ENCODE results near the gene MED10. TPM values are rescaled to one million over a fixed set of nuclear protein-coding genes. Genes with fewer than 3 reads are reported as not detected.

The MED10 gene
- polyA plus RNA-seq, 3 donors, result 37.8 to 39.5 (median 38.6) TPM

- DNase-seq (ENCODE audit: extremely low read depth in 1 of 11, low read depth in 9 of 11, low spot score in 4 of 11), result no peak
These were observed 27.2 kb upstream of the MED10 start for GRCh38 chr5:6405591-6405990.

DNA sequence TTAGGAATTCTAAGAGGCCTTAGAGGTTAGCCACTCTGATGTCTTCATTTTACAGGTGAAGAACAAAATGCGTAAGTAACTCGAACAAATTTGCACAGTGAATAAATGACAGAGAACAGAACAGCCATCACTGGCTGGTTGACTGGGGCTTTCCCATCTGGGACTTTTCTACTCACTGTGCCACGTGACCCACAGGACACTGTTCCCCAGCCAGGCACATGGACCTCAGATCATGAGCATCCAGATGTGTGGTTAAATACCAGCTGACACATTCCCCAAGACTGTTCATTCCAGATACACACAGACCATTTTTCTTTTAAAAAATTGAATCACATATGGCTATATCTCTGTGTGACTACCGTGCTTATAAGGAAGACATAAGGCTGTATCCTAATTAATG is 25.8 kb upstream of the MED10 start:
- no peak for DNase-seq (ENCODE audit: extremely low read depth in 1 of 11, low read depth in 9 of 11, low spot score in 4 of 11)

- DNase-seq (ENCODE audit: extremely low read depth in 1 of 11, low read depth in 9 of 11, low spot score in 4 of 11), result no peak
These were observed 25.1 kb upstream of the MED10 start for GRCh38 chr5:6403416-6403815.

DNA sequence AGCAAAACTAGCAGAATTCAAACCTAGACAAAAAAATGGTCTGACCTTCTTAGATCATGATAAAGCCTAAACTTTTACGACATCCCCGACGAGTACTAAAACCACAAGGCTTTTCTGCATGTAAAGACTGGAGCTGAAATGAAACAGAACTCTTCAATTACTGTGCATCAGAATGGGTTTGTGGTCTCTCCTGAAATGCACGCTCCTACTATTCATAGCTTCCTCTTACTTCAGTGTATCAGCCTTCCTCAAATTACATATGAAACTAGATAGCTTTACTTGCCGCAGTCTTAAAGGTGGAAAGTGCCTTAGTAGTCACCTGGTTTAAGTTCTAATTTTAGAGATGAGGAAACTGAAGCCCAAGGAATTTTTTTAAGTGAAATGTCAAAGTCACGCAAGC is 24.6 kb upstream of the MED10 start:
- no peak for DNase-seq (ENCODE audit: extremely low read depth in 1 of 11, low read depth in 9 of 11, low spot score in 4 of 11)

DNA sequence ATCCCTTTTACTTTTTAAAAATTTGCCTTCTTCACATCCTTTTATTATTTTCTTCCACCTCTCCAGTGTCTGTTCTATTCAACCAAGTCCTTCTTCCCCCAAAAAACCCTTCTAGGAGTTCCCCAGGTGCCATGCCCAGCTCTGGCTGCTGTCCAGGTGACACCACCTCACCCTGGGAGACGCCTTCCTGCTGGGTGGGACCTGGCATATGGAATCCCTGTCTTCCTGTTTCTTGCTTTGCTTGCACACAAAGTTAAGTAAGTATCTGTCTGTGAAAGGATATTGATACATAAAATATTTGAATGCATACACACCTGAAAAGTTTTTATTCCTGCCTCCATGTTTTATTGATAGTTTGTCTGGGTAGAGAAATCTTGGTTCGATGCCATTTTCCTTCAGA is 23.1 kb upstream of the MED10 start:
- no peak for DNase-seq (ENCODE audit: extremely low read depth in 1 of 11, low read depth in 9 of 11, low spot score in 4 of 11)

- DNase-seq (ENCODE audit: extremely low read depth in 1 of 11, low read depth in 9 of 11, low spot score in 4 of 11), result no peak
These were observed 21.9 kb upstream of the MED10 start for GRCh38 chr5:6399980-6400910.

GRCh38 chr5:6398570-6399230 is 20.4 kb upstream of the MED10 start:
- DNase-seq (ENCODE audit: extremely low read depth in 1 of 11, low read depth in 9 of 11, low spot score in 4 of 11), result no peak

DNA sequence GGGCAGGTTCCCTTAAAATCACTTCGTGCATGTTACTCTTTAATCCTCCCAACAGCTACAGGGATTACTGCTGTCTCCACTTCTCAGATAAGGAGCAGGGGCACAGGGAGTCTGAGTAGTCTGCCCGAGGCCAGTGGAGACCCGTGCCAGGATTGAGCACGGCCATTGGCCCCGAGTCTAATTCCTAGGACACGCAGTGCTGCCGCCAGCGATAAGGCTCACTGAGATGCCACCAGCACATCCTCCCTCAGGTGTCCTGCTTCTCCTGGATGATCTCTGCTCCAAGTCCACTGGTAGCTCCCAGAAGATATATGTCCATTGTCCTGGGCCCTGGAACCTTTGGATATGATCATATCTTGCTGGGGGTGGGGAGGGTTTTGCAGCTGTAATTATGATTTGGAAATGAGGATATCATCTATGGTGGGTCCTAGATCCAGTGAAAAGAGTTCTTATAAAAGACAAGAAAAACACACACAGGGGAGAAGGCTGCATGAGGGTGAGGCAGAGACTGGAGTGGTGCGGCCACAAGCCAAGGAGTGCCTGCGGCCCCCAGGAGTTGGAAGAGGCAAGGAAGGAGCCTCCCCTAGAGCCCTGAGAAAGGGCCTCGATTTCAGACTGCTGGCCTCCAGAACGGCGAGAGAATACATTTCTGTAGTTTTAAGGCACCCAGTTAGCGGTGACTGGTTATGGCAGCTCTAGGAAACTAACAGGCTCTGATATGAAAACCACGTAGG is 19.4 kb upstream of the MED10 start:
- no peak for DNase-seq (ENCODE audit: extremely low read depth in 1 of 11, low read depth in 9 of 11, low spot score in 4 of 11)

DNA sequence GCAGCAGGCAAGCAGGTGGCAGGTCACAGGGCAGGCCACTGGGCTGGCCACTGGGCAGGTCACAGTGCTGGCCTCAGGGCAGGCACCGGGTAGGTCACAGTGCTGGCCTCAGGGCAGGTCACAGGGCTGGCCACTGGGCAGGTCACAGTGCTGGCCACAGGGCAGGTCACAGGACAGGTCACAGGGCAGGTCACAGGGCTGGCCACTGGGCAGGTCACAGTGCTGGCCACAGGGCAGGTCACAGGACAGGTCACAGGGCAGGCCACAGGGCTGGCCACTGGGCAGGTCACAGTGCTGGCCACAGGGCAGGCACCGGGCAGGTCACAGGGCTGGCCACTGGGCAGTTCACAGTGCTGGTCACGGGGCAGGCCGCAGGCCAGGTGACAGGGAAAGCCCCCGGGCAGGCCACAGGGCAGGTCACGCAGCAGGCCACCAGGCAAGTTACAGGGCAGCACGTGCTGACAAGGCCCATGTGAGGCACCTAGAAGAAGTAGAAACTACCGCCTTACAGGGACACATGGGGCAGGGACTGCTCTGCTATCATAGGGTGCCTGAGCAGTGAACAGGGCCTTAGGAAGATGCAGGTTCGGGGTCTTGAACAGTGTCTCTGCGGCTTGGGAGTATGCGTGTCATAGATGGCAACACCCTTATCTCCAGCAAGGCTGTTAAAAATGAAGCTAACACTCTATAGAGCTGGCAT is 18.6 kb upstream of the MED10 start:
- DNase-seq (ENCODE audit: extremely low read depth in 1 of 11, low read depth in 9 of 11, low spot score in 4 of 11), result no peak

- no peak for DNase-seq (ENCODE audit: extremely low read depth in 1 of 11, low read depth in 9 of 11, low spot score in 4 of 11)
These were observed 17.7 kb upstream of the MED10 start for GRCh38 chr5:6396043-6396442.

GRCh38 chr5:6395621-6396020 is 17.3 kb upstream of the MED10 start:
- no peak for DNase-seq (ENCODE audit: extremely low read depth in 1 of 11, low read depth in 9 of 11, low spot score in 4 of 11)

- no peak for DNase-seq (ENCODE audit: extremely low read depth in 1 of 11, low read depth in 9 of 11, low spot score in 4 of 11)
These were observed 16.7 kb upstream of the MED10 start for GRCh38 chr5:6395102-6395445.

- DNase-seq (ENCODE audit: extremely low read depth in 1 of 11, low read depth in 9 of 11, low spot score in 4 of 11), result no peak
These were observed 16.2 kb upstream of the MED10 start for GRCh38 chr5:6394429-6395101.

DNA sequence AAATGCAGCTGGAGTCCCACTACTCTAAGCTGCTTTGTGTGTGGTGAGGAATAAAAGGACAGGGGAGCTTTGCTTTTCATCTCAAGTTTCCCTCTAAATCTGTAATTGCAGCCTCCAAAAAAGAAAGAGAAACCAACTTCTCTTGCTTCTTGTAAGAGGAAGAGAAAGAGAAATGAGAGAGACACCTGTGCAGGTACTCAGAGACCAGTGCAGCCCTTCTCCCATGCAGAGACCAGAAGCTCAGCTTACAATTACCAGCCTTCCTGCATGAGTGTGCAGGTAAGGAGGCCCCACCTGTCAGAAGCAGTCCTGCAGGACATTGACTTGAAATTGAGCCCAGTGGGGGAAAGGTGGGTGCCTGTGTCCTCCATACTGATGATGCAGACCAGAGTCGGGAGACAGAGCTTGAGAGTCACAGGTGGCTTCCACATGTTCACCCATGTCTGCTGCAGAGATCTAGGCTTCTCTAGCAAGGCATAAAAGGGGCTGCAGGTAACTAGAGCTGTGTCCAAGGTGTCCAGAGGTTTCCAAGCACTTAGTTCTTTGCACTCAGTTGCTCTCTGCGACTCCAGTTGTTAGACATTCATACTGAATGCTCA is 15.3 kb upstream of the MED10 start:
- DNase-seq (ENCODE audit: extremely low read depth in 1 of 11, low read depth in 9 of 11, low spot score in 4 of 11), result no peak

GRCh38 chr5:6392561-6392960 is 14.2 kb upstream of the MED10 start:
- no peak for DNase-seq (ENCODE audit: extremely low read depth in 1 of 11, low read depth in 9 of 11, low spot score in 4 of 11)

DNA sequence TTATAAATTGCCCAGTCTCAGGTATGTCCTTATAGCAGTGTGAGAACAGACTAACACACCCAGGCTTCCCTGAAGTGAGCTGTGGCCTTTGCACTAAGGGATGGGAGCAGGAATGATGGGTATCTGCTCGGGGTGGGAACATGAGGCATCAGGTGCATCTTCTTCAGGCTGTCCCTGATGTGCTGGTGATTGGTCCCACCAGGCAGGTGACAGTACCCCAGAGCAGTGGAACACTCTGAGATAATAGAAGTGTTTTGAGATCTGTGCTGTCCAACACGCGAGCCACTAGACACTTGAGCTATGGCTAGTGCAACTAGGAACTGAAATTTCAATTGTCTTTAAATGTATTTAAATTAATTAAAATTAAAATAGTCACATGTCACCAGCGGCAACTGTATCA is 12.8 kb upstream of the MED10 start:
- DNase-seq (ENCODE audit: extremely low read depth in 1 of 11, low read depth in 9 of 11, low spot score in 4 of 11), result no peak

DNA sequence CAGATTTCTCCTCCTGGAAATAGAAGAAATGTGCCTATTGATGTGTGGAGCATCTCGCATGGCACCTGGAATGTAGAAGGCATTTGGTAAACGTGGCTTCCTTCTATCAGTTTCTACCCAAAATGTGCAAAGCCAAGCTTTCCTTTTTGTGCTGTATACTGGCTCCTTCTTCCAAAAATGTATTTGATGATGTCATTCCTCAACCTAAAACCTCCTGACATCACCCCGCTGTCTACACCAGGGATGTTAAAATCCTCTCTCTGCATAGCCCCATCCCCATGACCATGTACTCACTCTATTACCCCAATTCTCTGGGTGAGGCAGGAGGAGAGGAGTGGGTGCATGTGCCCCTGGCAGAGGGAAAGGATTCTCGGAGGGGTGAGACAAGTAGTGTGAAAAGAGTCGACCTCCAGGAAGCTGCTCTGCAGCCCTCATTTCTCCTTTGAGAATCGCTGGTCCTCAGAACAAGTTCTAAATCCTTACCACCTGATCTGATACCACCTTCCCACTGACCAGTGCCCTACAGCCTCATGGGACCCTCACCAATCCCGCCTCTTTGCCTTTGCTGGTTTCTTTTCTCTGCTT is 11.7 kb upstream of the MED10 start:
- no peak for DNase-seq (ENCODE audit: extremely low read depth in 1 of 11, low read depth in 9 of 11, low spot score in 4 of 11)

DNA sequence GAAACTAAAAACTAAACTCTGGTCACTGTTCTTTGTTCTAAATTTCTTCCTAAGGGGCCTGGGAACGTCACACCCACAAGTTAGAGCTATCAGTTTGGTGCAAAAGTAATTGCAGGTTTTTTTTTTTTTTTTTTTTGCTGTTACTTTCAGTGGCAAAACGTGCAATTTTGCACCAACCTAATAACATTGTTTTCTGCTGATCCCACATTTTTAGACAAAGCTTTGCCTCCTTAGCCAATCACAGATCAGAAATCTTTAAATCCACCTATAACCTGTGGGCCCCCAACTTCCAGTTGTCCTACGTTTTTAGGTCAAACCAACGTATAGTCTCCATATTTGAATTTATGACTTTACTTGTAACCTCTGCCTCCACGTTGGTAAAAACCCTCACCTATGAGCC is 11.1 kb upstream of the MED10 start:
- no peak for DNase-seq (ENCODE audit: extremely low read depth in 1 of 11, low read depth in 9 of 11, low spot score in 4 of 11)
